Activated CD8-positive, alpha-beta memory T cell treated with anti-CD3 and anti-CD28 coated beads, Interleukin-2, amount 10 ng/mL, durations not matched to agents 7 days and 5 days (primary cell): Measurements from ENCODE around the gene NDE1. TPM values are rescaled to one million over a fixed set of nuclear protein-coding genes. Genes with fewer than 3 reads are reported as not detected.
"Not testable (repeated sequence)": the region's sequence is repeated elsewhere in the genome, so short reads cannot be mapped to it uniquely, and the experiment has no call there.

Source experiments
- ATAC-seq: fragments of 150-1000 bp; cut with Tn5 transposase; one replicate; pipeline ENCODE4 v1.10.0; 2021; ENCODE audit warnings: moderate library complexity
- CTCF ChIA-PET: fragments of 350-600 bp; sonication (Branson Sonifier 250); formaldehyde crosslinking; loops from one replicate; lab custom pipeline; 2021; ENCODE audit warnings: antibody characterized with exemption; lab: Charles Lee
- DNase-seq: peaks from one replicate; pipeline ENCODE4 v3.0.0-alpha.2; 2020
- H3K27ac Mint-ChIP-seq: one replicate; pipeline ENCODE4 v1.8.0; 2021; ENCODE audit warnings: mild to moderate bottlenecking, mixed read lengths
- H3K27me3 Mint-ChIP-seq: one replicate; pipeline ENCODE4 v1.8.0; 2021; ENCODE audit warnings: mixed read lengths
- H3K36me3 Mint-ChIP-seq: one replicate; pipeline ENCODE4 v1.8.0; 2021; ENCODE audit warnings: mild to moderate bottlenecking, mixed read lengths
- H3K4me1 Mint-ChIP-seq: one replicate; pipeline ENCODE4 v1.8.0; 2021; ENCODE audit warnings: mixed read lengths
- H3K4me3 Mint-ChIP-seq: one replicate; pipeline ENCODE4 v1.8.0; 2021; ENCODE audit warnings: mild to moderate bottlenecking, moderate library complexity, mixed read lengths
- H3K9me3 Mint-ChIP-seq: one replicate; pipeline ENCODE4 v1.8.0; 2022; ENCODE audit warnings: low read depth, mixed read lengths
- total RNA-seq, 2 experiments: library from RNA; stranded (reverse); gene quantifications; one replicate each; pipeline ENCODE4 v1.2.3, GENCODE V29; 2021

Gene NDE1
- total RNA-seq, 2 experiments from 2014 or later: 127 to 138 TPM

DNA sequence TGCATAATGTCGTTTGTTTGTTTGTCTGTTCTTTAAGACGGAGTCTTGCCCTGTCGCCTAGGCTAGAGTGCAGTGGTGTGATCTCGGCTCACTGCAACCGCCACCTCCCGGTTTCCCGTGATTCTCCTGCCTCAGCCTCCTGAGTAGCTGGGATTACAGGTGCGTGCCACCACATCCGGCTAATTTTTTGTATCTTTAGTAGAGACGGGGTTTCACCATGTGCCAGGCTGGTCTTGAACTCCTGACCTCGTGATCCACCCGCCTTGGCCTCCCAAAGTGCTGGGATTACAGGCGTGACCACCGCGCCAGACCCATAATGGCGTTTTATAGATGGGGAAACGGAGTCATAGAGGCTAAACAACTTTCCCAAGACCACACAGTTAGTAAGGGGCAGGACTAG, 734 bp upstream of the NDE1 start:
- CTCF ChIA-PET, DNase-seq, H3K9me3 Mint-ChIP-seq, H3K27me3 Mint-ChIP-seq, ATAC-seq: not testable (repeated sequence)
- peak overlapping the region; percentile 84 for H3K4me3 Mint-ChIP-seq
- H3K27ac Mint-ChIP-seq: peak overlapping the region; percentile 90
- peaks cover 38% of the 10 kb centered on the region for H3K4me1 Mint-ChIP-seq
- peaks cover 21% of the 10 kb centered on the region for H3K36me3 Mint-ChIP-seq

GRCh38 chr16:15649727-15650018, 372 bp upstream of the NDE1 start:
- ATAC-seq: no peak
- DNase-seq: no peak
- CTCF ChIA-PET: no interaction called here
- Mint-ChIP-seq H3K9me3 (no peaks in the 10 kb centered on the region), H3K36me3 (peaks cover 23% of the 10 kb centered on the region), H3K27ac (peak overlapping the region; percentile 90), H3K27me3 (no peaks in the 10 kb centered on the region), H3K4me1 (peaks cover 37% of the 10 kb centered on the region), H3K4me3 (peak overlapping the region; percentile 84)

GRCh38 chr16:15650698-15651171, 690 bp downstream of the NDE1 start:
- peak; percentile 10 for ATAC-seq
- peak overlapping the region; percentile 99 for H3K4me3 Mint-ChIP-seq
- H3K36me3 Mint-ChIP-seq: peaks cover 28% of the 10 kb centered on the region
- H3K27ac Mint-ChIP-seq: peak overlapping the region; percentile 99
- DNase-seq: peak; percentile 59
- no peaks in the 10 kb centered on the region for H3K9me3 Mint-ChIP-seq
- H3K4me1 Mint-ChIP-seq: peaks cover 38% of the 10 kb centered on the region
- no peaks in the 10 kb centered on the region for H3K27me3 Mint-ChIP-seq
- CTCF ChIA-PET: interaction anchor here (0.9 to 1.1 kb wide), 2 partner anchors 8 to 21 kb away, joined by 3 to 4 read pairs; partner anchors contain the start of gene MARF1

- Mint-ChIP-seq H3K4me3 (peak overlapping the region; percentile 99), H3K4me1 (peaks cover 44% of the 10 kb centered on the region), H3K36me3 (peaks cover 37% of the 10 kb centered on the region), H3K27me3 (no peaks in the 10 kb centered on the region), H3K9me3 (no peaks in the 10 kb centered on the region), H3K27ac (peak overlapping the region; percentile 34)
- ATAC-seq (no peak), DNase-seq (no peak)
- CTCF ChIA-PET: interaction anchor here (0.9 to 2.5 kb wide), 3 partner anchors 9 to 13 kb away, joined by 3 to 11 read pairs (median 3); partner anchors contain the start of gene MARF1
Observed at GRCh38 chr16:15652293-15653001, 2.4 kb downstream of the NDE1 start.

DNA sequence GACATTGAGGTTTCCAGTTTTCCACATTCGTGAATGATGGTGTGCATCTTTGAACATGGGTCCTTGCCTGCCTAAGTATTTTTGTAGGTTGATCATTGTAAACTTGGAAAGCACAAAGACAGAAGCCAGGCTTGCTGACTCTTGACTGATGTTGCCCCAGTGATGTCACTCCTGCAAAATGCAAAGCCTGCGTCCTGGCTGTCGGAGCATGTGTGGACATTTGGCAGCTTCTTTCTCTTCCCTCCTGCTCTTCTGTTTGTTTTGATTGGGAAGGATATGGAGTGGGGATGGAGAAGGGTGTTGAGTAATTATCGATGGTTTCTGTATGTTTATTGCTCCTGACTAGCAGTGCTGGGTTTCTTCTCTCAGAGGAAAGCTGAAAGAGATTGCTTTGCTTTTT, 3.2 kb downstream of the NDE1 start:
- no peak for ATAC-seq
- H3K4me3 Mint-ChIP-seq: peak overlapping the region; percentile 15

DNA sequence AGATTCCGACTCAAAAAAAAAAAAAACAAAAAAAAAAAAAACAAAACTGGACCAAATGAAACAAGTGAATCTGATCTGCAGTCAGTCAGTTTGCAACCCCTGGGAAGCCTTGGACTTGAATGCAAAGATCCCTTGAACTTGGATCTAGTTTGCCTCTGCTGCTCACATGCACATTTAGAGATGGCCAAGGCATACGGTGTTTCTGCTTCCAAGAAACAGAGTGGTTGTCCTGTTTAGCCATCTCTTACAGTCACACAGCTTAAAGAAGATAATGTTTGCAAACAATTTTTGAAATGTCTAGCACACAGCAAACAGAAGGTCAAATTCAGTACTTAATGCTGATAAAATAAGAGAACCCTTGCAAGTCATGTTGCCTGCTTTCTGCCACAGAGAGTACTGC, 4.5 kb downstream of the NDE1 start:
- CTCF ChIA-PET: interaction anchor here (2.5 kb wide), 1 partner anchor 11 kb away, joined by 11 read pairs; the partner anchor contains the start of gene MARF1
- DNase-seq (no peak), ATAC-seq (no peak)
- Mint-ChIP-seq H3K4me3 (no peak overlapping the region), H3K27me3 (no peaks in the 10 kb centered on the region), H3K9me3 (no peaks in the 10 kb centered on the region), H3K27ac (no peak overlapping the region), H3K4me1 (peaks cover 58% of the 10 kb centered on the region), H3K36me3 (peaks cover 46% of the 10 kb centered on the region)

More for the DNA sequence above, 3.2 kb downstream of the NDE1 start:
- H3K9me3 Mint-ChIP-seq: no peaks in the 10 kb centered on the region
- CTCF ChIA-PET: interaction anchor here (0.9 to 2.5 kb wide), 4 partner anchors 10 to 13 kb away, joined by 3 to 11 read pairs (median 4); partner anchors contain the start of gene MARF1
- peaks cover 40% of the 10 kb centered on the region for H3K36me3 Mint-ChIP-seq
- peak overlapping the region; percentile 34 for H3K27ac Mint-ChIP-seq
- H3K4me1 Mint-ChIP-seq: peaks cover 52% of the 10 kb centered on the region
- no peaks in the 10 kb centered on the region for H3K27me3 Mint-ChIP-seq
- no peak for DNase-seq

GRCh38 chr16:15655561-15655960, 5.5 kb downstream of the NDE1 start:
- DNase-seq, ATAC-seq: not testable (repeated sequence)

GRCh38 chr16:15658149-15658548, 8.1 kb downstream of the NDE1 start:
- H3K9me3 Mint-ChIP-seq: no peaks in the 10 kb centered on the region
- peaks cover 49% of the 10 kb centered on the region for H3K4me1 Mint-ChIP-seq
- no peak overlapping the region for H3K4me3 Mint-ChIP-seq
- no peak for DNase-seq
- peak overlapping the region; percentile 75 for H3K27ac Mint-ChIP-seq
- CTCF ChIA-PET: interaction anchor here (1.0 to 1.7 kb wide), 4 partner anchors 12 to 47 kb away, joined by 3 to 6 read pairs (median 4); partner anchors contain the start of gene MARF1
- H3K36me3 Mint-ChIP-seq: peaks cover 47% of the 10 kb centered on the region
- H3K27me3 Mint-ChIP-seq: no peaks in the 10 kb centered on the region
- no peak for ATAC-seq

More at GRCh38 chr16:15655561-15655960, 5.5 kb downstream of the NDE1 start:
- H3K27ac Mint-ChIP-seq, H3K27me3 Mint-ChIP-seq, H3K4me3 Mint-ChIP-seq, H3K9me3 Mint-ChIP-seq, CTCF ChIA-PET: not testable (repeated sequence)
- H3K4me1 Mint-ChIP-seq: peaks cover 59% of the 10 kb centered on the region
- peaks cover 45% of the 10 kb centered on the region for H3K36me3 Mint-ChIP-seq

- no peak for ATAC-seq
- no peaks in the 10 kb centered on the region for H3K27me3 Mint-ChIP-seq
- CTCF ChIA-PET: interaction anchor here (1.2 to 1.7 kb wide), 3 partner anchors 13 to 46 kb away, joined by 3 to 6 read pairs (median 5); partner anchors contain the start of gene MARF1
- no peak overlapping the region for H3K4me3 Mint-ChIP-seq
- H3K27ac Mint-ChIP-seq: peak overlapping the region; percentile 86
- no peaks in the 10 kb centered on the region for H3K9me3 Mint-ChIP-seq
- peaks cover 47% of the 10 kb centered on the region for H3K4me1 Mint-ChIP-seq
- H3K36me3 Mint-ChIP-seq: peaks cover 46% of the 10 kb centered on the region
- no peak for DNase-seq
Observed at GRCh38 chr16:15658556-15658955, 8.5 kb downstream of the NDE1 start.

- peaks cover 42% of the 10 kb centered on the region for H3K36me3 Mint-ChIP-seq
- H3K4me1 Mint-ChIP-seq: peaks cover 39% of the 10 kb centered on the region
Observed at GRCh38 chr16:15660203-15660601, 10.2 kb downstream of the NDE1 start.

GRCh38 chr16:15665107-15665506, 15.1 kb downstream of the NDE1 start:
- H3K36me3 Mint-ChIP-seq: peaks cover 45% of the 10 kb centered on the region
- H3K27ac Mint-ChIP-seq: no peak overlapping the region
- H3K9me3 Mint-ChIP-seq: no peaks in the 10 kb centered on the region
- H3K4me3 Mint-ChIP-seq: no peak overlapping the region
- DNase-seq (no peak), ATAC-seq (no peak)
- CTCF ChIA-PET: interaction anchor here (1.3 kb wide), 2 partner anchors 12 to 39 kb away, joined by 3 to 5 read pairs; no protein-coding TSS in a partner anchor
- no peaks in the 10 kb centered on the region for H3K27me3 Mint-ChIP-seq
- peaks cover 16% of the 10 kb centered on the region for H3K4me1 Mint-ChIP-seq

More at GRCh38 chr16:15660203-15660601, 10.2 kb downstream of the NDE1 start:
- Mint-ChIP-seq H3K27ac (no peak overlapping the region), H3K4me3 (no peak overlapping the region), H3K27me3 (no peaks in the 10 kb centered on the region), H3K9me3 (no peaks in the 10 kb centered on the region)
- CTCF ChIA-PET: interaction anchor here (0.9 to 1.4 kb wide), 4 partner anchors 9 to 18 kb away, joined by 3 to 4 read pairs (median 4); partner anchors contain the start of gene MARF1
- ATAC-seq (no peak), DNase-seq (no peak)

GRCh38 chr16:15667091-15667742, 17.2 kb downstream of the NDE1 start:
- Mint-ChIP-seq H3K9me3 (no peaks in the 10 kb centered on the region), H3K27ac (no peak overlapping the region)
- CTCF ChIA-PET: interaction anchor here (0.7 kb wide), 1 partner anchor 412 kb away, joined by 3 read pairs; no protein-coding TSS in a partner anchor

DNA sequence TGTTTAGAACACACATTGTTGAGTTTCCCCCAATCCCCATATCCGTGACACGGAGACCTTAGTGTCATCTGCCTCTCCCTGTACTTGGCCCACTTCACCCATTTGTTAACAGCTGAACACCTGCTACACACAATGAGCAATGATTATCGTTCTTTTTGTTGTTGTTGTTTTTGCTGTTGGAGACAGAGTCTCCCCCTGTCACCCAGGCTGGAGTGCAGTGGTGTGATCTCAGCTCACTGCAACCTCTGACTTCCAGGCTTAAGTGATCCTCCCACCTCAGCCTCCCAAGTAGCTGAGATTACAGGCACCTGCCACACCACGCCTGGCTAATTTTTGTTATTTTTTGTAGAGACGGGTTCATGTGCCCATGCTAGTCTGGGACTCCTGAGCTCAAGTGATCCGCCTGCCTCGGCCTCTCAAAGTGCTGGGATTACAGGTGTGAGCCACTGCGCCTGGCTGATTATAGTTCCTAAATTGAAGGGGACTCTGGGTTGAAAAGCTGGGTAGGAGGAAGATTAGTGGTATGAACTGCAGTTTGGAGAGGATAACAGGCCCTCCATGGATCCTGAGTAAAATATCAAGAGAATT, 21.6 kb downstream of the NDE1 start:
- DNase-seq (no peak), ATAC-seq (no peak)
- H3K9me3 Mint-ChIP-seq: no peaks in the 10 kb centered on the region
- H3K4me3 Mint-ChIP-seq: no peak overlapping the region
- peaks cover 35% of the 10 kb centered on the region for H3K4me1 Mint-ChIP-seq
- CTCF ChIA-PET: interaction anchor here (0.9 to 2.2 kb wide), 6 partner anchors 11 to 33 kb away, joined by 3 to 7 read pairs (median 4); partner anchors contain the start of gene MARF1
- peaks cover 47% of the 10 kb centered on the region for H3K36me3 Mint-ChIP-seq
- peak overlapping the region; percentile 91 for H3K27ac Mint-ChIP-seq
- H3K27me3 Mint-ChIP-seq: no peaks in the 10 kb centered on the region

More at GRCh38 chr16:15667091-15667742, 17.2 kb downstream of the NDE1 start:
- Mint-ChIP-seq H3K36me3 (peaks cover 35% of the 10 kb centered on the region), H3K27me3 (no peaks in the 10 kb centered on the region), H3K4me1 (peaks cover 12% of the 10 kb centered on the region), H3K4me3 (no peak overlapping the region)
- DNase-seq (no peak), ATAC-seq (no peak)
